ENCODE results near the gene SEC63.

GRCh38 chr6:107956181-107956580 is 1.8 kb downstream of the SEC63 start:
- TF ChIP-seq CTCF (conservative IDR thresholded peaks at IDR 0.05) (no peak), EZH2 (IDR thresholded peaks at IDR 0.05; ENCODE audit: low read depth) (no peak)

Data from PC-9 (cell line).